ENCODE results near the gene TLK2.

GRCh38 chr17:62595484-62595883 is 116.9 kb downstream of the TLK2 start:
- TF ChIP-seq CTCF (conservative IDR thresholded peaks at IDR 0.05; ENCODE audit: low read depth, low read length) (no peak), EZH2phosphoT487 (IDR thresholded peaks at IDR 0.05; ENCODE audit: borderline replicate concordance, low read length) (no peak)

All from PC-3 (cell line).